GM23248 (cell line): ENCODE results near the gene CD151.

Experiments used
- EZH2 ChIP-seq: fragments of 200-600 bp; sonication (generic); IDR thresholded peaks from 2 replicates; pipeline ENCODE4 v1.6.1; 2018; ENCODE audit warnings: antibody characterized with exemption, mild to moderate bottlenecking; ENCODE audit not compliant: insufficient read depth, poor library complexity, severe bottlenecking
- EZH2phosphoT487 ChIP-seq: fragments of 200-600 bp; sonication (generic); IDR thresholded peaks from 2 replicates; pipeline ENCODE4 v1.6.1; 2018; ENCODE audit warnings: antibody characterized with exemption, moderate library complexity, mild to moderate bottlenecking, low read depth; ENCODE audit not compliant: insufficient read depth

GRCh38 chr11:841981-842369, 9.2 kb downstream of the CD151 start:
- TF ChIP-seq EZH2phosphoT487 (no peak), EZH2 (no peak)
